Caco-2 (cell line): ENCODE data around the gene HTT. TPM values are rescaled to one million over a fixed set of nuclear protein-coding genes. Genes with fewer than 3 reads are reported as not detected.

Experiments used
- BruUV-seq: library from RNA; stranded (reverse); fragments of 400-500 nt; replicated peaks from 2 replicates; lab custom pipeline; 2021; lab: Mats Ljungman, UMichigan
- CTCF ChIA-PET: fragments of 300-600 bp; sonication (Branson Sonifier 250); formaldehyde crosslinking; loops from one replicate; lab custom pipeline; 2022; ENCODE audit warnings: antibody characterized with exemption; lab: Charles Lee
- POLR2A ChIA-PET: fragments of 300-600 bp; sonication (Branson Sonifier 250); formaldehyde crosslinking; loops from one replicate; lab custom pipeline; 2022; ENCODE audit warnings: antibody characterized with exemption; lab: Charles Lee
- DNase-seq, 2 experiments: peaks; one replicate each; pipeline versions ENCODE4 v3.0.0 to v3.0.0-alpha.2; 2020 to 2022
- H3K27me3 ChIP-seq: replicated peaks from 2 replicates; pipeline ENCODE4 v1.6.0; 2011; ENCODE audit warnings: low read length; ENCODE audit not compliant: control insufficient read depth, insufficient read depth
- H3K36me3 ChIP-seq: 2 replicates; pipeline ENCODE4 v1.5.1; 2011; ENCODE audit warnings: low read length; ENCODE audit not compliant: control insufficient read depth, insufficient read depth
- H3K4me1 ChIP-seq: fragments of 250-450 bp; sonication (Bioruptor Pico); 2 replicates; pipeline ENCODE4 v1.5.1; 2020; ENCODE audit warnings: mild to moderate bottlenecking
- H3K4me3 ChIP-seq: 2 replicates; pipeline ENCODE4 v1.5.1; 2011; ENCODE audit warnings: low read depth, mild to moderate bottlenecking, control low read depth, low read length
- H3K9me3 ChIP-seq: fragments of 250-450 bp; sonication (Bioruptor Pico); 2 replicates; pipeline ENCODE4 v1.5.1; 2020; ENCODE audit warnings: mild to moderate bottlenecking, moderate library complexity
- H3K27ac Mint-ChIP-seq: one replicate; pipeline ENCODE4 v1.8.0; 2022; ENCODE audit warnings: mixed read lengths; ENCODE audit not compliant: unreplicated experiment
- H3K27me3 Mint-ChIP-seq: one replicate; pipeline ENCODE4 v1.8.0; 2022; ENCODE audit warnings: mixed read lengths; ENCODE audit not compliant: insufficient read depth, unreplicated experiment
- H3K36me3 Mint-ChIP-seq: one replicate; pipeline ENCODE4 v1.8.0; 2022; ENCODE audit warnings: mild to moderate bottlenecking, mixed read lengths; ENCODE audit not compliant: insufficient read depth, unreplicated experiment
- H3K4me1 Mint-ChIP-seq: one replicate; pipeline ENCODE4 v1.8.0; 2022; ENCODE audit warnings: low read depth, mixed read lengths; ENCODE audit not compliant: unreplicated experiment
- H3K4me3 Mint-ChIP-seq: one replicate; pipeline ENCODE4 v1.8.0; 2022; ENCODE audit warnings: mild to moderate bottlenecking, moderate library complexity, mixed read lengths; ENCODE audit not compliant: unreplicated experiment
- H3K9me3 Mint-ChIP-seq: one replicate; pipeline ENCODE4 v1.8.0; 2022; ENCODE audit warnings: mixed read lengths; ENCODE audit not compliant: unreplicated experiment
- CTCF ChIP-seq, 2 experiments: fragments of 200-600 bp in 1 of 2; IDR thresholded peaks; 1 replicate in 1 of 2; 2 replicates in 1 of 2; pipeline versions ENCODE4 v1.5.1 to v1.8.0; 2011 to 2022; ENCODE audit warnings: antibody characterized with exemption in 1 of 2, control low read depth in 1 of 2, inconsistent platforms in 1 of 2, low read depth in 1 of 2, low read length in 1 of 2, mild to moderate bottlenecking in 1 of 2, moderate library complexity in 1 of 2; ENCODE audit not compliant: insufficient read depth in 1 of 2, severe bottlenecking in 1 of 2, unreplicated experiment in 1 of 2
- intact Hi-C: fragments of 100-400 bp; cut with micrococcal nuclease; formaldehyde crosslinking; loops from one replicate; pipeline ENCODE4 v1.10.0; 2022; ENCODE audit not compliant: unreplicated experiment
- total RNA-seq: library from RNA; stranded (reverse); gene quantifications from 2 replicates; pipeline ENCODE4 v1.2.3, GENCODE V29; 2022

The HTT gene
- total RNA-seq, 1 experiment from 2014 or later: 63.3 TPM

- BruUV-seq: no TSS peak
- Histone ChIP-seq H3K9me3 (no peaks in the 10 kb centered on the region), H3K36me3 (no peaks in the 10 kb centered on the region; the same call in 1 of the 2 replicates), H3K4me1 (no peaks in the 10 kb centered on the region), H3K27me3 (no peaks in the 10 kb centered on the region), H3K4me3 (no peak overlapping the region)
- no peak for TF ChIP-seq CTCF (IDR thresholded peaks at IDR 0.05; ENCODE audit: insufficient read depth in 1 of 2, low read depth in 1 of 2, low read length in 1 of 2, severe bottlenecking in 1 of 2, unreplicated experiment in 1 of 2)
- DNase-seq: no peak
- Mint-ChIP-seq H3K4me1 (no peaks in the 10 kb centered on the region), H3K27me3 (no peaks in the 10 kb centered on the region), H3K27ac (no peak overlapping the region), H3K4me3 (no peak overlapping the region), H3K9me3 (no peaks in the 10 kb centered on the region), H3K36me3 (peaks cover 65% of the 10 kb centered on the region)
- intact Hi-C loops: loop anchor here (10.0 kb wide), 1 partner anchor 82 kb away; no protein-coding TSS in a partner anchor
- ChIA-PET POLR2A (no interaction called here), CTCF (no interaction called here)
Measured at GRCh38 chr4:3186609-3187008, 112.1 kb downstream of the HTT start.

GRCh38 chr4:3188118-3188517, 113.6 kb downstream of the HTT start:
- Mint-ChIP-seq H3K36me3 (peaks cover 53% of the 10 kb centered on the region), H3K9me3 (no peaks in the 10 kb centered on the region), H3K4me3 (no peak overlapping the region), H3K27ac (no peak overlapping the region), H3K27me3 (no peaks in the 10 kb centered on the region), H3K4me1 (no peaks in the 10 kb centered on the region)
- intact Hi-C loops: loop anchor here (10.0 kb wide), 1 partner anchor 83 kb away; no protein-coding TSS in a partner anchor
- no peaks in the 10 kb centered on the region for H3K4me1 ChIP-seq
- H3K27me3 ChIP-seq: no peaks in the 10 kb centered on the region
- CTCF ChIA-PET: no interaction called here
- DNase-seq: no peak
- POLR2A ChIA-PET: interaction anchor here (0.6 kb wide), 1 partner anchor 364 kb away, joined by 3 read pairs; no protein-coding TSS in a partner anchor
- H3K4me3 ChIP-seq: no peak overlapping the region
- H3K36me3 ChIP-seq: no peaks in the 10 kb centered on the region
- BruUV-seq: no TSS peak
- no peaks in the 10 kb centered on the region for H3K9me3 ChIP-seq
- TF ChIP-seq CTCF (IDR thresholded peaks at IDR 0.05; ENCODE audit: insufficient read depth in 1 of 2, low read depth in 1 of 2, low read length in 1 of 2, severe bottlenecking in 1 of 2, unreplicated experiment in 1 of 2): no peak

GRCh38 chr4:3189459-3189858, 115.0 kb downstream of the HTT start:
- no peak for DNase-seq
- no peaks in the 10 kb centered on the region for H3K9me3 ChIP-seq
- no peaks in the 10 kb centered on the region for H3K27me3 ChIP-seq
- no peak overlapping the region for H3K27ac Mint-ChIP-seq
- peaks cover 45% of the 10 kb centered on the region for H3K36me3 Mint-ChIP-seq
- ChIA-PET POLR2A (no interaction called here), CTCF (no interaction called here)
- no peaks in the 10 kb centered on the region for H3K9me3 Mint-ChIP-seq
- H3K4me1 ChIP-seq: no peaks in the 10 kb centered on the region
- no peak overlapping the region for H3K4me3 Mint-ChIP-seq
- intact Hi-C loops: loop anchor here (10.0 kb wide), 1 partner anchor 85 kb away; no protein-coding TSS in a partner anchor
- no peaks in the 10 kb centered on the region for H3K36me3 ChIP-seq
- BruUV-seq: no TSS peak
- no peak overlapping the region for H3K4me3 ChIP-seq
- no peaks in the 10 kb centered on the region for H3K4me1 Mint-ChIP-seq
- H3K27me3 Mint-ChIP-seq: no peaks in the 10 kb centered on the region
- TF ChIP-seq CTCF (IDR thresholded peaks at IDR 0.05; ENCODE audit: insufficient read depth in 1 of 2, low read depth in 1 of 2, low read length in 1 of 2, severe bottlenecking in 1 of 2, unreplicated experiment in 1 of 2): no peak
